ENCODE data around the gene HSP90AB1.

GRCh38 chr6:44219815-44220784 lies 26.8 kb upstream of the HSP90AB1 start:
- TF ChIP-seq SIN3A (IDR thresholded peaks at IDR 0.05; ENCODE audit: borderline replicate concordance, insufficient read depth, low read length), result no peak
- no peak for TF ChIP-seq TAF1 (IDR thresholded peaks at IDR 0.05; ENCODE audit: borderline replicate concordance, insufficient read depth, low read length)
- TF ChIP-seq REST (IDR thresholded peaks at IDR 0.05; ENCODE audit: insufficient read depth in 1 of 2, low read depth in 2 of 2, low read length in 2 of 2), result no peak
- TF ChIP-seq POLR2AphosphoS5 (IDR thresholded peaks at IDR 0.05; ENCODE audit: low read depth, low read length), result no peak
- no peak for TF ChIP-seq FOXP2 (optimal IDR thresholded peaks at IDR 0.05; ENCODE audit: borderline replicate concordance, extremely low read depth, extremely low read length, insufficient read depth)
